ENCODE data around the gene RPA1.
"Not testable (repeated sequence)": the region's sequence is repeated elsewhere in the genome, so short reads cannot be mapped to it uniquely, and the experiment has no call there.

RPA1 gene

GRCh38 chr17:1807890-1808289, 21.9 kb upstream of the RPA1 start:
- Histone ChIP-seq H4K20me1 (ENCODE audit: insufficient read depth, low read length) (no peaks in the 10 kb centered on the region), H3F3A (ENCODE audit: insufficient read depth, low read length) (no peaks in the 10 kb centered on the region), H3K79me2 (ENCODE audit: low read length) (no peaks in the 10 kb centered on the region), H3K27me3 (replicated peaks; ENCODE audit: insufficient read depth, low read length) (no peaks in the 10 kb centered on the region), H3K36me3 (replicated peaks; ENCODE audit: insufficient read depth, low read length) (no peaks in the 10 kb centered on the region), H3K9me2 (replicated peaks; ENCODE audit: insufficient read depth, low read length) (no peaks in the 10 kb centered on the region), H2AFZ (ENCODE audit: low read length) (no peak overlapping the region), H3K9me3 (replicated peaks; ENCODE audit: insufficient read depth, low read length) (no peaks in the 10 kb centered on the region), H3K4me1 (ENCODE audit: low read length) (no peaks in the 10 kb centered on the region), H3K9ac (ENCODE audit: low read length) (no peak overlapping the region), H3K4me3 (ENCODE audit: low read length) (no peak overlapping the region), H3K27ac (ENCODE audit: low read length) (no peak overlapping the region), H3K4me2 (ENCODE audit: low read depth, low read length) (no peak overlapping the region)
- DNase-seq = no peak
- TF ChIP-seq EZH2 (optimal IDR thresholded peaks at IDR 0.05; ENCODE audit: low read depth, low read length) (no peak), CTCF (IDR thresholded peaks at IDR 0.05; ENCODE audit: low read length) (no peak), EZH2phosphoT487 (IDR thresholded peaks at IDR 0.05; ENCODE audit: low read length) (no peak)

GRCh38 chr17:1808644-1809043, 21.2 kb upstream of the RPA1 start:
- no peaks in the 10 kb centered on the region for H3K9me3 ChIP-seq (replicated peaks; ENCODE audit: insufficient read depth, low read length)
- H3K79me2 ChIP-seq (ENCODE audit: low read length) = no peaks in the 10 kb centered on the region
- H3K4me3 ChIP-seq (ENCODE audit: low read length) = no peak overlapping the region
- no peak overlapping the region for H2AFZ ChIP-seq (ENCODE audit: low read length)
- no peak for DNase-seq
- no peak overlapping the region for H3K4me2 ChIP-seq (ENCODE audit: low read depth, low read length)
- H3F3A ChIP-seq (ENCODE audit: insufficient read depth, low read length) = no peaks in the 10 kb centered on the region
- no peaks in the 10 kb centered on the region for H3K36me3 ChIP-seq (replicated peaks; ENCODE audit: insufficient read depth, low read length)
- H3K9ac ChIP-seq (ENCODE audit: low read length) = no peak overlapping the region
- H4K20me1 ChIP-seq (ENCODE audit: insufficient read depth, low read length) = no peaks in the 10 kb centered on the region
- no peaks in the 10 kb centered on the region for H3K9me2 ChIP-seq (replicated peaks; ENCODE audit: insufficient read depth, low read length)
- no peaks in the 10 kb centered on the region for H3K4me1 ChIP-seq (ENCODE audit: low read length)
- H3K27ac ChIP-seq (ENCODE audit: low read length) = no peak overlapping the region
- H3K27me3 ChIP-seq (replicated peaks; ENCODE audit: insufficient read depth, low read length) = no peaks in the 10 kb centered on the region
- no peak for TF ChIP-seq EZH2phosphoT487 (IDR thresholded peaks at IDR 0.05; ENCODE audit: low read length)
- no peak for TF ChIP-seq CTCF (IDR thresholded peaks at IDR 0.05; ENCODE audit: low read length)
- no peak for TF ChIP-seq EZH2 (optimal IDR thresholded peaks at IDR 0.05; ENCODE audit: low read depth, low read length)

DNA sequence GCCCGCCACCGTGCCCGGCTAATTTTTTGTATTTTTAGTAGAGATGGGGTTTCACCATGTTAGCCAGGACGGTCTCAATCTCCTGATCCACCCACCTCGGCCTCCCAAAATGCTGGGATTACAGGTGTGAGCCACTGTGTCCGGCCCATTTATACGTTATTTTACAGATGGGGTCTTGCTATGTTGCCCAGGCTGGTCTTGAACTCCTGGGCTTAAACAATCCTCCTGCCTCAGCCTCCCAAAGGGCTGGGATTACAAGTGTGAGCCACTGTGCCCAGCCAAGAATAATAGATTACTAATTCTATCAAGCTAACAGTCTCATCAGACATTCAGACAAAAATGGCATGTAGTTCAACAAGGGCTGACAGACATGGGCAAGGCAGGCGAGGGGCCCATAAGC, 20.0 kb upstream of the RPA1 start:
- not testable (repeated sequence) for H3K36me3 ChIP-seq (replicated peaks; ENCODE audit: insufficient read depth, low read length); H4K20me1 ChIP-seq (ENCODE audit: insufficient read depth, low read length)

DNA sequence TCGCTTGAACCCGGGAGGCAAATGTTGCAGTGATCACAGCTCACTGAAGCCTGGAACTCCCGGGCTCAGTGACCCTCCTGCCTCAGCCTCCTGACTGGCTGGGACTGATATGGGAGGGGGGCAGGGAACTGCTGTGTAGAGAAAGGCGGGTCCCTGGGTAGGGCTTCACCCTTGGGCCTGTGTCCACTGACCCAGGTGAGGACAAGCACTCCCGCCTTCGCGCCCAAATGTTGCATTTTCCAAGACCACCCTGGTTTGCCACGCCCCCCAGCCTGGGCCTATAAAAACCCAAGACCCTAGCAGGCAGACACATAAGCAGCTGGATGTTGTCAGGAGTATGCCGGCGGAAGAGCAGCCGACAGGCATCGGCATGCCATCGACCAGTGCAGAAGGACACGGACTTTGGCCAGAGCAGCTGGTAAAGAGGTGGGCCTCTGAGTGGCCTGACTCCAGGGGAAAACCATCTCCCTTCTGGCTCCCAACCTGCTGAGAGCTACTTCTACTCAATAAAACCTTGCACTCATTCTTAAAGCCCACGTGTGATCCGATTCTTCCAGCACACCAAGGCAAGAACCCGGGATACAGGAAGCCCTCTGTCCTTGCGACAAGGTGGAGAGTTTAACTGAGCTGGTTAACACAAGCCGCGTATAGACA, 19.2 kb upstream of the RPA1 start:
- no peaks in the 10 kb centered on the region for H3K4me1 ChIP-seq (ENCODE audit: low read length)
- TF ChIP-seq CTCF (IDR thresholded peaks at IDR 0.05; ENCODE audit: low read length) (no peak), EZH2 (optimal IDR thresholded peaks at IDR 0.05; ENCODE audit: low read depth, low read length) (no peak), EZH2phosphoT487 (IDR thresholded peaks at IDR 0.05; ENCODE audit: low read length) (no peak)

More for the DNA sequence above, 20.0 kb upstream of the RPA1 start:
- not testable (repeated sequence) for H3K9me2 ChIP-seq (replicated peaks; ENCODE audit: insufficient read depth, low read length); H3K27me3 ChIP-seq (replicated peaks; ENCODE audit: insufficient read depth, low read length); DNase-seq; H3K9ac ChIP-seq (ENCODE audit: low read length); H3K9me3 ChIP-seq (replicated peaks; ENCODE audit: insufficient read depth, low read length); H3K27ac ChIP-seq (ENCODE audit: low read length); H3K4me1 ChIP-seq (ENCODE audit: low read length); H3K4me3 ChIP-seq (ENCODE audit: low read length); H3K4me2 ChIP-seq (ENCODE audit: low read depth, low read length); H2AFZ ChIP-seq (ENCODE audit: low read length); H3K79me2 ChIP-seq (ENCODE audit: low read length); H3F3A ChIP-seq (ENCODE audit: insufficient read depth, low read length)

More for the DNA sequence above, 19.2 kb upstream of the RPA1 start:
- Histone ChIP-seq H3K4me3 (ENCODE audit: low read length) (no peak overlapping the region), H3K27ac (ENCODE audit: low read length) (no peak overlapping the region), H3K9me2 (replicated peaks; ENCODE audit: insufficient read depth, low read length) (no peaks in the 10 kb centered on the region), H3K79me2 (ENCODE audit: low read length) (no peaks in the 10 kb centered on the region), H3K9me3 (replicated peaks; ENCODE audit: insufficient read depth, low read length) (no peaks in the 10 kb centered on the region), H4K20me1 (ENCODE audit: insufficient read depth, low read length) (no peaks in the 10 kb centered on the region), H3F3A (ENCODE audit: insufficient read depth, low read length) (no peaks in the 10 kb centered on the region), H3K36me3 (replicated peaks; ENCODE audit: insufficient read depth, low read length) (no peaks in the 10 kb centered on the region), H3K4me2 (ENCODE audit: low read depth, low read length) (no peak overlapping the region), H3K27me3 (replicated peaks; ENCODE audit: insufficient read depth, low read length) (no peaks in the 10 kb centered on the region), H2AFZ (ENCODE audit: low read length) (no peak overlapping the region), H3K9ac (ENCODE audit: low read length) (no peak overlapping the region)
- DNase-seq = no peak

Measured in MM.1S (cell line).